Adrenal gland (tissue), 5 donors: Measurements from ENCODE around the gene AMBP.
"Not testable (repeated sequence)": the region's sequence is repeated elsewhere in the genome, so short reads cannot be mapped to it uniquely, and the experiment has no call there.

Source experiments
- POLR2A ChIP-seq, 2 donors: fragments of 450-650 bp; IDR thresholded peaks; one replicate each; pipeline ENCODE4 v1.6.1; 2017; ENCODE audit warnings: antibody characterized with exemption in 2 of 2, mild to moderate bottlenecking in 2 of 2, moderate library complexity in 1 of 2
- TF ChIP-seq, protein P1 (sequence below), 6 experiments: fragments of 450-650 bp in 4 of 6; fragments of 200-600 bp in 2 of 6; sonication (generic) in 1 of 6; IDR thresholded peaks; 1 replicate in 5 of 6; 2 replicates in 1 of 6; pipeline versions ENCODE4 v1.5.1 to v1.8.0; 2016 to 2021; ENCODE audit warnings: antibody characterized with exemption in 6 of 6, mild to moderate bottlenecking in 2 of 6, moderate library complexity in 1 of 6
- donor health status: DM: no; HTN: no; CAD: no.

- TF ChIP-seq, protein P1, sequence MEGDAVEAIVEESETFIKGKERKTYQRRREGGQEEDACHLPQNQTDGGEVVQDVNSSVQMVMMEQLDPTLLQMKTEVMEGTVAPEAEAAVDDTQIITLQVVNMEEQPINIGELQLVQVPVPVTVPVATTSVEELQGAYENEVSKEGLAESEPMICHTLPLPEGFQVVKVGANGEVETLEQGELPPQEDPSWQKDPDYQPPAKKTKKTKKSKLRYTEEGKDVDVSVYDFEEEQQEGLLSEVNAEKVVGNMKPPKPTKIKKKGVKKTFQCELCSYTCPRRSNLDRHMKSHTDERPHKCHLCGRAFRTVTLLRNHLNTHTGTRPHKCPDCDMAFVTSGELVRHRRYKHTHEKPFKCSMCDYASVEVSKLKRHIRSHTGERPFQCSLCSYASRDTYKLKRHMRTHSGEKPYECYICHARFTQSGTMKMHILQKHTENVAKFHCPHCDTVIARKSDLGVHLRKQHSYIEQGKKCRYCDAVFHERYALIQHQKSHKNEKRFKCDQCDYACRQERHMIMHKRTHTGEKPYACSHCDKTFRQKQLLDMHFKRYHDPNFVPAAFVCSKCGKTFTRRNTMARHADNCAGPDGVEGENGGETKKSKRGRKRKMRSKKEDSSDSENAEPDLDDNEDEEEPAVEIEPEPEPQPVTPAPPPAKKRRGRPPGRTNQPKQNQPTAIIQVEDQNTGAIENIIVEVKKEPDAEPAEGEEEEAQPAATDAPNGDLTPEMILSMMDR (IDR thresholded peaks at IDR 0.05) = not testable (repeated sequence)
- not testable (repeated sequence) for TF ChIP-seq POLR2A (IDR thresholded peaks at IDR 0.05)
Observed at GRCh38 chr9:114043660-114044059, 34.4 kb downstream of the AMBP start.
